Measurements from ENCODE around the gene GGA1. TPM values are rescaled to one million over a fixed set of nuclear protein-coding genes. Genes with fewer than 3 reads are reported as not detected.
A peak's percentile ranks its signal among the peaks of the same experiment; 100 is the strongest.

The GGA1 gene
- total and polyA plus RNA-seq, 10 of the 15 experiments (the other 5 are each of a cell fraction or from before 2014, with no cell fraction given) = 1.4 to 79.4 (median 44.4) TPM

DNA sequence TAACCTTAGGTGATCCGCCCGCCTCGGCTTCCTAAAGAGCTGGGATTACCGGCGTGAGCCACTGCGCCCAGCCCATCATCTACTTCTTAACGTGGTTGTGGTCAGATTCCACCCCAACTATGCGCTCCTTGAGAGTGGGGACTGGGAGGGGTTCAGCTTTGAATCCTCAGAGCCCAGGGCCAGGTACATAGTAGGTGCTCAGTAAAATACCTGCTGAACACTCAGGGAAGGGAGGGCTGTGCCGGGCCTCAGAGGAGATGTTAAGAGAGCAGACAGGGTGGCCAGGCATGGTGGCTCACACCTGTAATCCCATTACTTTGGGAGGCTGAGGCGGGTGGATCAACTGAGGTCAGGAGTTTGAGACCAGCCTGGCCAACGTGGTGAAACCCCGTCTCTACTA lies 65.6 kb downstream of the GGA1 start:
- no peaks in the 10 kb centered on the region for H3K9me3 ChIP-seq (replicated peaks; ENCODE audit: control insufficient read depth, insufficient read depth, low read length)
- ATAC-seq (no peak), FAIRE-seq (no peak), DNase-seq (ENCODE audit: low read depth, low spot score) (no peak)
- no peaks in the 10 kb centered on the region for H4K20me1 ChIP-seq (ENCODE audit: control insufficient read depth, insufficient read depth)
- peaks cover 28% of the 10 kb centered on the region for H3K4me1 ChIP-seq (ENCODE audit: control insufficient read depth, insufficient read depth, low read length)
- H3K79me2 ChIP-seq (ENCODE audit: control insufficient read depth, insufficient read depth, low read length) = peaks cover 30% of the 10 kb centered on the region
- CTCF ChIA-PET = interaction anchor here (13.6 to 19.9 kb wide), 3 partner anchors 13 to 67 kb away, joined by 178 to 414 read pairs (median 396); partner anchors contain the start of genes GGA1, PDXP and SH3BP1
- peak overlapping the region; percentile 45 for H3K27ac ChIP-seq (ENCODE audit: control insufficient read depth, insufficient read depth)
- H3K4me2 ChIP-seq (ENCODE audit: control insufficient read depth, insufficient read depth) = peak overlapping the region; percentile 64
- RAD21 ChIA-PET (ENCODE audit: unreplicated experiment) = interaction anchor here (1.3 to 5.1 kb wide), 5 partner anchors 14 to 67 kb away, joined by 3 to 112 read pairs (median 25); partner anchors contain the start of genes GGA1, PDXP and SH3BP1
- peaks cover 0 to 2% of the 10 kb centered on the region in 2 experiments; a peak in 1 of 4 replicates for H3K36me3 ChIP-seq (ENCODE audit: control insufficient read depth in 2 of 2, insufficient read depth in 2 of 2, low read length in 1 of 2)
- SMC1A ChIA-PET (ENCODE audit: uncharacterized antibody, unreplicated experiment) = interaction anchor here (0.6 to 10.9 kb wide), 4 partner anchors 14 to 133 kb away, joined by 3 to 98 read pairs (median 41); partner anchors contain the start of genes GCAT, GGA1 and PDXP
- WGBS (ENCODE audit: insufficient coverage, insufficient replicate concordance, low lambda C conversion rate, missing lambda C conversion rate) = 87% methylated on average over 12 of the region's 12 CpGs
- in situ Hi-C loops (cut with MboI) (no loop called here), intact Hi-C loops (cut with micrococcal nuclease; ENCODE audit: unreplicated experiment) (no loop called here)
- H3K9ac ChIP-seq (ENCODE audit: control insufficient read depth, insufficient read depth, low read length) = no peak overlapping the region
- no peak overlapping the region for H3K4me3 ChIP-seq
- POLR2A ChIA-PET = interaction anchor here (0.6 to 14.0 kb wide), 6 partner anchors 7 to 66 kb away, joined by 4 to 209 read pairs (median 11); partner anchors contain the start of genes GGA1 and PDXP
- no TSS peak for BruUV-seq (replicated peaks)
- no peak for TF ChIP-seq RFX5 (IDR thresholded peaks at IDR 0.05; ENCODE audit: low read depth, low read length)
- no peak for TF ChIP-seq HDAC6 (IDR thresholded peaks at IDR 0.05; ENCODE audit: unreplicated experiment)
- TF ChIP-seq ZZZ3 (IDR thresholded peaks at IDR 0.05; ENCODE audit: control insufficient read depth, insufficient read length, low read depth) = no peak
- TF ChIP-seq ZNF592 (IDR thresholded peaks at IDR 0.05) = no peak
- TF ChIP-seq IRF4 (IDR thresholded peaks at IDR 0.05; ENCODE audit: low read depth, low read length) = no peak
- no peak for TF ChIP-seq TCF12 (IDR thresholded peaks at IDR 0.05; ENCODE audit: low read depth, low read length)
- TF ChIP-seq KDM1A (IDR thresholded peaks at IDR 0.05; ENCODE audit: borderline replicate concordance) = no peak
- TF ChIP-seq, protein P1, sequence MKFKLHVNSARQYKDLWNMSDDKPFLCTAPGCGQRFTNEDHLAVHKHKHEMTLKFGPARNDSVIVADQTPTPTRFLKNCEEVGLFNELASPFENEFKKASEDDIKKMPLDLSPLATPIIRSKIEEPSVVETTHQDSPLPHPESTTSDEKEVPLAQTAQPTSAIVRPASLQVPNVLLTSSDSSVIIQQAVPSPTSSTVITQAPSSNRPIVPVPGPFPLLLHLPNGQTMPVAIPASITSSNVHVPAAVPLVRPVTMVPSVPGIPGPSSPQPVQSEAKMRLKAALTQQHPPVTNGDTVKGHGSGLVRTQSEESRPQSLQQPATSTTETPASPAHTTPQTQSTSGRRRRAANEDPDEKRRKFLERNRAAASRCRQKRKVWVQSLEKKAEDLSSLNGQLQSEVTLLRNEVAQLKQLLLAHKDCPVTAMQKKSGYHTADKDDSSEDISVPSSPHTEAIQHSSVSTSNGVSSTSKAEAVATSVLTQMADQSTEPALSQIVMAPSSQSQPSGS (IDR thresholded peaks at IDR 0.05; ENCODE audit: low read length) = no peak
- no peak for TF ChIP-seq NBN (IDR thresholded peaks at IDR 0.05)
- TF ChIP-seq, protein P2, sequence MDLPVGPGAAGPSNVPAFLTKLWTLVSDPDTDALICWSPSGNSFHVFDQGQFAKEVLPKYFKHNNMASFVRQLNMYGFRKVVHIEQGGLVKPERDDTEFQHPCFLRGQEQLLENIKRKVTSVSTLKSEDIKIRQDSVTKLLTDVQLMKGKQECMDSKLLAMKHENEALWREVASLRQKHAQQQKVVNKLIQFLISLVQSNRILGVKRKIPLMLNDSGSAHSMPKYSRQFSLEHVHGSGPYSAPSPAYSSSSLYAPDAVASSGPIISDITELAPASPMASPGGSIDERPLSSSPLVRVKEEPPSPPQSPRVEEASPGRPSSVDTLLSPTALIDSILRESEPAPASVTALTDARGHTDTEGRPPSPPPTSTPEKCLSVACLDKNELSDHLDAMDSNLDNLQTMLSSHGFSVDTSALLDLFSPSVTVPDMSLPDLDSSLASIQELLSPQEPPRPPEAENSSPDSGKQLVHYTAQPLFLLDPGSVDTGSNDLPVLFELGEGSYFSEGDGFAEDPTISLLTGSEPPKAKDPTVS (IDR thresholded peaks at IDR 0.05; ENCODE audit: low read depth, low read length) = no peak
- no peak for TF ChIP-seq CBFB (IDR thresholded peaks at IDR 0.05; ENCODE audit: low read depth)
- H2AFZ ChIP-seq (ENCODE audit: control insufficient read depth, low read depth, low read length) = no peak overlapping the region
- H3K27me3 ChIP-seq (replicated peaks in 1 of 2; ENCODE audit: control insufficient read depth in 2 of 2, insufficient read depth in 2 of 2, low read length in 1 of 2) = no peaks in the 10 kb centered on the region

Measured in GM12878 (cell line).